ENCODE measurements around the gene INTS3. TPM values are rescaled to one million over a fixed set of nuclear protein-coding genes. Genes with fewer than 3 reads are reported as not detected.

The INTS3 gene
- total and polyA plus RNA-seq, 2 donors (not counting 3 experiments of a cell fraction or from before 2014, with no cell fraction given): 61.9 to 63.1 TPM

GRCh38 chr1:153805886-153806719 lies 78.3 kb downstream of the INTS3 start:
- DNase-seq (ENCODE audit: low read depth, low spot score) (no peak), FAIRE-seq (no peak)
- Histone ChIP-seq H4K20me1 (replicated peaks; ENCODE audit: control insufficient read depth, extremely low read depth, insufficient read depth, low read length) (no peaks in the 10 kb centered on the region), H3K4me1 (ENCODE audit: control insufficient read depth, extremely low read depth, insufficient read depth, low read length) (peaks cover 4% of the 10 kb centered on the region), H3K9me1 (replicated peaks; ENCODE audit: control insufficient read depth, extremely low read depth, insufficient read depth, low read length) (no peaks in the 10 kb centered on the region), H3K4me3 (replicated peaks in 1 of 3; ENCODE audit: insufficient read depth in 1 of 3, low read depth in 1 of 3, low read length in 3 of 3) (no peak overlapping the region), H3K27me3 (ENCODE audit: control insufficient read depth in 2 of 2, insufficient read depth in 2 of 2, low read length in 2 of 2) (no peaks in the 10 kb centered on the region), H2AFZ (ENCODE audit: low read depth, low read length) (no peak overlapping the region), H3K9me3 (replicated peaks; ENCODE audit: control insufficient read depth, insufficient read depth, low read length) (no peaks in the 10 kb centered on the region), H3K36me3 (ENCODE audit: control insufficient read depth in 2 of 2, extremely low read depth in 1 of 2, insufficient read depth in 2 of 2, low read length in 2 of 2) (peaks cover under 1 to 18% of the 10 kb centered on the region in 2 experiments), H3K79me2 (ENCODE audit: control insufficient read depth, insufficient read depth, low read length) (no peaks in the 10 kb centered on the region), H3K9ac (replicated peaks; ENCODE audit: extremely low read depth, insufficient read depth, low read length) (no peak overlapping the region), H3K27ac (ENCODE audit: insufficient read depth, low read depth, low read length) (no peak overlapping the region), H3K4me2 (ENCODE audit: insufficient read depth, low read length) (no peak overlapping the region)
- TF ChIP-seq FOS (IDR thresholded peaks at IDR 0.05; ENCODE audit: borderline replicate concordance, insufficient read depth, low read length) (no peak), POLR2AphosphoS5 (IDR thresholded peaks at IDR 0.05; ENCODE audit: insufficient read depth, low read depth, low read length) (no peak), MYC (IDR thresholded peaks at IDR 0.05; ENCODE audit: low read depth, low read length) (no peak), EZH2 (IDR thresholded peaks at IDR 0.05; ENCODE audit: borderline replicate concordance, low read depth, low read length, severe bottlenecking) (no peak), POLR2A (IDR thresholded peaks at IDR 0.05; ENCODE audit: low read depth, low read length) (no peak)
- TF ChIP-seq, protein P1, sequence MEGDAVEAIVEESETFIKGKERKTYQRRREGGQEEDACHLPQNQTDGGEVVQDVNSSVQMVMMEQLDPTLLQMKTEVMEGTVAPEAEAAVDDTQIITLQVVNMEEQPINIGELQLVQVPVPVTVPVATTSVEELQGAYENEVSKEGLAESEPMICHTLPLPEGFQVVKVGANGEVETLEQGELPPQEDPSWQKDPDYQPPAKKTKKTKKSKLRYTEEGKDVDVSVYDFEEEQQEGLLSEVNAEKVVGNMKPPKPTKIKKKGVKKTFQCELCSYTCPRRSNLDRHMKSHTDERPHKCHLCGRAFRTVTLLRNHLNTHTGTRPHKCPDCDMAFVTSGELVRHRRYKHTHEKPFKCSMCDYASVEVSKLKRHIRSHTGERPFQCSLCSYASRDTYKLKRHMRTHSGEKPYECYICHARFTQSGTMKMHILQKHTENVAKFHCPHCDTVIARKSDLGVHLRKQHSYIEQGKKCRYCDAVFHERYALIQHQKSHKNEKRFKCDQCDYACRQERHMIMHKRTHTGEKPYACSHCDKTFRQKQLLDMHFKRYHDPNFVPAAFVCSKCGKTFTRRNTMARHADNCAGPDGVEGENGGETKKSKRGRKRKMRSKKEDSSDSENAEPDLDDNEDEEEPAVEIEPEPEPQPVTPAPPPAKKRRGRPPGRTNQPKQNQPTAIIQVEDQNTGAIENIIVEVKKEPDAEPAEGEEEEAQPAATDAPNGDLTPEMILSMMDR (IDR thresholded peaks at IDR 0.05; ENCODE audit: extremely low read depth in 1 of 2, insufficient read depth in 1 of 2, low read depth in 1 of 2, low read length in 2 of 2): no peak
- no TSS peak for BruUV-seq (replicated peaks)
- intact Hi-C loops (cut with micrococcal nuclease) (no loop called here), dilution Hi-C loops (cut with MboI; ENCODE audit: extremely low pct_ligation_motif_present, low sequenced_read_pairs) (no loop called here)
- ChIA-PET POLR2A (no interaction called here), CTCF (interaction anchor here (1.2 to 2.5 kb wide), 4 partner anchors 8 to 181 kb away, joined by 3 to 10 read pairs (median 6); partner anchors contain the start of genes DENND4B and RAB13)
